Upper lobe of left lung (tissue), 6 donors: Measurements from ENCODE around the gene PTPRF. TPM values are rescaled to one million over a fixed set of nuclear protein-coding genes. Genes with fewer than 3 reads are reported as not detected.
A peak's percentile ranks its signal among the peaks of the same experiment; 100 is the strongest.

Source experiments
- ATAC-seq, 2 donors: fragments of 200-7000 bp; cut with Tn5 transposase; one replicate each; pipeline ENCODE4 v1.9.1; 2022; ENCODE audit warnings: mild to moderate bottlenecking in 2 of 2, moderate library complexity in 2 of 2; ENCODE audit not compliant: low FRiP score in 2 of 2
- DNase-seq, 2 donors: peaks; one replicate each; pipeline ENCODE4 v3.0.0-alpha.2; 2019 to 2020
- H3K27ac ChIP-seq, 4 donors: fragments of 200-600 bp; sonication (generic); one replicate each; pipeline ENCODE4 v1.5.1; 2016 to 2019
- H3K27me3 ChIP-seq, 4 donors: fragments of 200-600 bp; sonication (generic); one replicate each; pipeline ENCODE4 v1.5.1; 2017 to 2019
- H3K36me3 ChIP-seq, 4 donors: fragments of 200-600 bp; sonication (generic); one replicate each; pipeline ENCODE4 v1.5.1; 2016 to 2019
- H3K4me1 ChIP-seq, 4 donors: fragments of 200-600 bp; sonication (generic); one replicate each; pipeline ENCODE4 v1.5.1; 2018 to 2019
- H3K4me3 ChIP-seq, 4 donors: fragments of 200-600 bp; sonication (generic); one replicate each; pipeline ENCODE4 v1.5.1; 2017 to 2019; ENCODE audit warnings: mild to moderate bottlenecking in 2 of 4, moderate library complexity in 1 of 4
- H3K9me3 ChIP-seq, 4 donors: fragments of 200-600 bp; sonication (generic); one replicate each; pipeline ENCODE4 v1.5.1; 2018 to 2019
- CTCF ChIP-seq, 6 experiments: fragments of 450-650 bp in 4 of 6; fragments of 200-600 bp in 2 of 6; sonication (generic) in 2 of 6; IDR thresholded peaks; one replicate each; pipeline ENCODE4 v1.5.1; 2016 to 2019; ENCODE audit warnings: antibody characterized with exemption in 6 of 6
- EP300 ChIP-seq, 4 donors: sonication (generic); formaldehyde crosslinking; IDR thresholded peaks; one replicate each; pipeline ENCODE4 v1.5.1; 2017; ENCODE audit warnings: antibody characterized with exemption in 4 of 4, control low read depth in 2 of 4
- POLR2A ChIP-seq, 4 donors: fragments of 450-650 bp; IDR thresholded peaks; one replicate each; pipeline ENCODE4 v1.5.1; 2016 to 2017; ENCODE audit warnings: antibody characterized with exemption in 4 of 4, mild to moderate bottlenecking in 2 of 4
- POLR2AphosphoS5 ChIP-seq, 2 donors: sonication (generic); formaldehyde crosslinking; IDR thresholded peaks; one replicate each; pipeline ENCODE4 v1.5.1; 2017; ENCODE audit warnings: antibody characterized with exemption in 2 of 2
- WGBS, 2 donors: methylation state at CpG; one replicate each; pipeline ENCODE4 v1.1.5; 2017 to 2018; 5-methylcytosine and 5-hydroxymethylcytosine counted together
- total RNA-seq, 6 donors: library from RNA; depleted of rRNA in 4 of 6; stranded (reverse); fragments of >200 nt in 4 of 6; gene quantifications; one replicate each; pipeline versions ENCODE4 v1.1.0 to v1.2.1, GENCODE V29; 2016 to 2021
- donor health status: DM: no; HTN: no; CAD: no; lungs with moderate emphysema.
- donor health status: DM: no; HTN: yes; CAD: no; lungs with severe emphysema.

PTPRF gene
- total RNA-seq, 6 donors from 2014 or later: 133 to 201 (median 171) TPM

GRCh38 chr1:43522776-43523480 is 7.8 kb upstream of the PTPRF start:
- H3K9me3 ChIP-seq: no peaks in the 10 kb centered on the region
- H3K4me3 ChIP-seq: no peak overlapping the region
- no peaks in the 10 kb centered on the region for H3K27me3 ChIP-seq
- H3K27ac ChIP-seq: no peak overlapping the region
- no peak for ATAC-seq
- H3K4me1 ChIP-seq: no peaks in the 10 kb centered on the region
- H3K36me3 ChIP-seq: no peaks in the 10 kb centered on the region
- 77 to 79% methylated on average over 13 of the region's 13 CpGs for WGBS, 2 donors
- TF ChIP-seq POLR2AphosphoS5 (IDR thresholded peaks at IDR 0.05) (no peak), CTCF (IDR thresholded peaks at IDR 0.05) (no peak), EP300 (IDR thresholded peaks at IDR 0.05) (no peak), POLR2A (IDR thresholded peaks at IDR 0.05) (no peak)
- peak in 1 of 2 donors; percentile 30 for DNase-seq

DNA sequence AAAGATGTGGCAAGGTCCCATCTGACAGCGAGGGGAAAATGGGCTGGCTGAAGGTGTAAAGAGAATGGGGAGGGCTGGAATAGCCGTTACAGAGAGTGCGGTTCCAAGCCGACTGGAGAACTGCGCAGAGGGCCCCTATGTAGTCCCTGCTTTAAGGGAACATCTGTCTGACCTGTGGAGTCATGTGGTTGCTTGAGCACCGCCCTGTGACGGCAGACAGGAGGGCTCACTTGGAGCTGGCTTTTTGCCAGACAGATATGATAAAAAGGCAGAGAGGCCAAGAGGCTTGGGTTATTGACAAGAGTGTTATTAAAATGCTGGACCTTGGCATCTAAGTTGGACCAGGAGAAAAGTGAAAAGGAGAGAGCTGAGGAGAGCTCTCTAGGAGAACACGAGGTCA is 5.9 kb upstream of the PTPRF start:
- Histone ChIP-seq H3K9me3 (no peaks in the 10 kb centered on the region), H3K27me3 (no peaks in the 10 kb centered on the region), H3K4me1 (peaks cover 4 to 7% (median 6%) of the 10 kb centered on the region in 4 donors), H3K36me3 (no peaks in the 10 kb centered on the region), H3K27ac (no peak overlapping the region), H3K4me3 (no peak overlapping the region)
- WGBS, 2 donors: 55 to 62% methylated on average over 8 of the region's 8 CpGs
- peak in 1 of 2 donors; percentile 12 for DNase-seq
- no peak for TF ChIP-seq CTCF (IDR thresholded peaks at IDR 0.05)
- no peak for TF ChIP-seq POLR2A (IDR thresholded peaks at IDR 0.05)
- no peak for TF ChIP-seq POLR2AphosphoS5 (IDR thresholded peaks at IDR 0.05)
- TF ChIP-seq EP300 (IDR thresholded peaks at IDR 0.05): no peak
- ATAC-seq: no peak

GRCh38 chr1:43526002-43526401 is 4.7 kb upstream of the PTPRF start:
- no peaks in the 10 kb centered on the region for H3K9me3 ChIP-seq
- H3K27me3 ChIP-seq: no peaks in the 10 kb centered on the region
- ATAC-seq (no peak), DNase-seq (peak in 1 of 2 donors; percentile 12)
- H3K36me3 ChIP-seq: no peaks in the 10 kb centered on the region
- H3K4me3 ChIP-seq: no peak overlapping the region
- WGBS, 2 donors: 90 to 94% methylated on average over 10 of the region's 10 CpGs
- peaks cover 5 to 16% (median 12%) of the 10 kb centered on the region in 4 donors for H3K4me1 ChIP-seq
- TF ChIP-seq POLR2AphosphoS5 (IDR thresholded peaks at IDR 0.05) (no peak), POLR2A (IDR thresholded peaks at IDR 0.05) (no peak), EP300 (IDR thresholded peaks at IDR 0.05) (no peak), CTCF (IDR thresholded peaks at IDR 0.05) (no peak)
- H3K27ac ChIP-seq: no peak overlapping the region

- 83 to 96% methylated on average over 9 to 12 of the region's 12 CpGs for WGBS, 2 donors
- peak in 1 of 2 donors; percentile 12 for DNase-seq
- no peaks in the 10 kb centered on the region for H3K36me3 ChIP-seq
Observed at GRCh38 chr1:43527111-43527878, 3.4 kb upstream of the PTPRF start.

DNA sequence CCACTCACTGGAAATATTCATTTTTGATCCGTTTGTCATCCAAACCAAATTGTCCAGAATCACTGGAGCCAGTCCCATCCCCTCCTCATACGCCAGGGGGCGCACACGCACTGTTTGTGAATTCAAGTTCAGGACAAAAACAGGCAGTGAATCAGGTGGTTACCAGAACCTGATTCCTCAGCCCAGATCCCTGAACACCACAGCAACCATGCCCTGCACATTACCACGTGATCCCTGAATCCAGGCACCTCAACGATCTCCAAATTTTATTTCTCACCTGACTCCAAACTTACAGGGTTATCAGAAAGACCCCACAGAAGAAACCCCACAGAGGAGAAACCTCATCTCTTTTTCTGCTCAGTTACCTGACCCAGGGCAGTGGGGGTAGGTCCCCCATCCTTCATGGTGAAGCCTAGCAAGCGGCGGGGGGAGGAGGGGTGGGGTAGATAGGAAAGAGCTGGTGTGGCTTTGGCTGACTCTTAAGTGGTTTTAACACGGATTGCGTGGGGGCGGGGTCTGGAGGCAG is 1.4 kb upstream of the PTPRF start:
- peak overlapping the region in 1 of 4 donors; percentile 3 for H3K27ac ChIP-seq
- peak; percentile 77 to 84 for ATAC-seq
- peaks cover 11 to 42% (median 29%) of the 10 kb centered on the region in 4 donors for H3K4me1 ChIP-seq
- peak in 1 of 2 donors; percentile 79 for DNase-seq
- no peaks in the 10 kb centered on the region for H3K9me3 ChIP-seq
- no peaks in the 10 kb centered on the region for H3K36me3 ChIP-seq
- TF ChIP-seq POLR2A (IDR thresholded peaks at IDR 0.05) (no peak), CTCF (IDR thresholded peaks at IDR 0.05) (peak; percentile 85 to 94 (median 92)), EP300 (IDR thresholded peaks at IDR 0.05) (no peak)
- WGBS, 2 donors: 11 to 20% methylated on average over 11 of the region's 11 CpGs
- H3K4me3 ChIP-seq: no peak overlapping the region
- H3K27me3 ChIP-seq: no peaks in the 10 kb centered on the region

More at GRCh38 chr1:43527111-43527878, 3.4 kb upstream of the PTPRF start:
- H3K27ac ChIP-seq: no peak overlapping the region
- ATAC-seq: no peak
- no peak overlapping the region for H3K4me3 ChIP-seq
- peaks cover 8 to 27% (median 22%) of the 10 kb centered on the region in 4 donors for H3K4me1 ChIP-seq
- H3K27me3 ChIP-seq: no peaks in the 10 kb centered on the region
- no peak for TF ChIP-seq POLR2AphosphoS5 (IDR thresholded peaks at IDR 0.05)
- no peak for TF ChIP-seq EP300 (IDR thresholded peaks at IDR 0.05)
- no peaks in the 10 kb centered on the region for H3K9me3 ChIP-seq
